HepG2 (cell line): Measurements from ENCODE around the gene LBX2. TPM values are rescaled to one million over a fixed set of nuclear protein-coding genes. Genes with fewer than 3 reads are reported as not detected.

ENCODE experiments used
- CSRNP1 ChIP-seq: sonication (generic); formaldehyde crosslinking; IDR thresholded peaks from 2 replicates; pipeline ENCODE4 v1.8.1; 2023; ENCODE audit warnings: mild to moderate bottlenecking, missing genetic modification reagents
- FOXP1 ChIP-seq, 2 experiments: fragments of 450-650 bp in 1 of 2; IDR thresholded peaks; 2 replicates each; pipeline ENCODE4 v1.6.1; 2017 to 2018; ENCODE audit warnings: antibody characterized with exemption in 1 of 2
- ISX ChIP-seq: sonication (generic); formaldehyde crosslinking; conservative IDR thresholded peaks from 2 replicates; pipeline ENCODE4 v1.5.0; 2020; ENCODE audit warnings: missing genetic modification reagents
- MED13 ChIP-seq: sonication (generic); formaldehyde crosslinking; IDR thresholded peaks from 2 replicates; pipeline ENCODE4 v1.5.0; 2020; ENCODE audit warnings: missing genetic modification reagents
- MYC ChIP-seq: sonication (generic); formaldehyde crosslinking; IDR thresholded peaks from 2 replicates; pipeline ENCODE4 v1.9.0; 2021; ENCODE audit warnings: missing genetic modification reagents, borderline replicate concordance
- MYPOP ChIP-seq: sonication (generic); formaldehyde crosslinking; IDR thresholded peaks from 2 replicates; pipeline ENCODE4 v1.8.1; 2023; ENCODE audit warnings: mild to moderate bottlenecking, moderate library complexity, missing genetic modification reagents
- NFIB ChIP-seq: sonication (generic); formaldehyde crosslinking; IDR thresholded peaks from 2 replicates; pipeline ENCODE4 v1.9.0; 2021; ENCODE audit warnings: missing genetic modification reagents, mild to moderate bottlenecking, borderline replicate concordance
- RAD51 ChIP-seq: fragments of 450-650 bp; IDR thresholded peaks from 2 replicates; pipeline ENCODE4 v1.6.1; 2016; ENCODE audit warnings: borderline replicate concordance
- SAFB2 ChIP-seq: sonication (generic); formaldehyde crosslinking; IDR thresholded peaks from 2 replicates; pipeline ENCODE4 v1.5.1; 2020; ENCODE audit warnings: missing genetic modification reagents, low read depth, mild to moderate bottlenecking, borderline replicate concordance
- SNAPC2 ChIP-seq: sonication (generic); formaldehyde crosslinking; IDR thresholded peaks from 2 replicates; pipeline ENCODE4 v1.8.1; 2022; ENCODE audit warnings: mild to moderate bottlenecking, missing genetic modification reagents
- ZNF382 ChIP-seq: sonication (generic); formaldehyde crosslinking; IDR thresholded peaks from 2 replicates; pipeline ENCODE4 v1.5.0; 2020; ENCODE audit warnings: missing genetic modification reagents, mild to moderate bottlenecking, borderline replicate concordance
- ZNF644 ChIP-seq: IDR thresholded peaks from 2 replicates; pipeline ENCODE4 v1.6.1; 2016; ENCODE audit warnings: low read depth
- ZNF782 ChIP-seq: sonication (generic); formaldehyde crosslinking; IDR thresholded peaks from 2 replicates; pipeline ENCODE4 v1.4.0; 2020; ENCODE audit warnings: missing genetic modification reagents, mild to moderate bottlenecking, borderline replicate concordance
- polyA plus RNA-seq, 8 experiments: library from polyadenylated mRNA; depleted of rRNA in 3 of 8; stranded (reverse) in 7 of 8; unstranded in 1 of 8; fragments of >200 nt; fragmentation: Illumina TruSeq in 4 of 8; extraction: Trizol in 4 of 8; gene quantifications; 2 replicates each; pipeline versions ENCODE4 v1.2.1 to v1.2.3, GENCODE V29; 2011 to 2016; ENCODE audit warnings: low read depth in 4 of 8, missing spikeins in 1 of 8, mixed read lengths in 1 of 8; ENCODE audit not compliant: insufficient read depth in 1 of 8
- total RNA-seq, 5 experiments: library from RNA; depleted of rRNA; stranded (reverse); fragments of >200 nt; fragmentation: Illumina TruSeq; extraction: Trizol; gene quantifications; 2 replicates each; pipeline ENCODE4 v1.2.3, GENCODE V29; 2016; ENCODE audit warnings: low read depth in 1 of 5

LBX2 gene
- total and polyA plus RNA-seq, 2 of the 13 experiments (the other 11 are each of a cell fraction or from before 2014, with no cell fraction given) = 6.4 to 8.1 TPM

GRCh38 chr2:74464406-74464805 lies 35.0 kb downstream of the LBX2 start (continued):
- TF ChIP-seq CSRNP1 (CRISPR knock-in tag) (peak; percentile 38; the same call in 1 of the 2 replicates), MED13 (CRISPR knock-in tag) (0 out of 2 replicates have a peak, but pooled peaks have one; percentile 9), ZNF644 (no peak), MYPOP (CRISPR knock-in tag) (0 out of 2 replicates have a peak, but pooled peaks have one; percentile 33), MYC (no peak), RAD51 (no peak), ZNF382 (CRISPR knock-in tag) (no peak), SAFB2 (CRISPR knock-in tag) (no peak), FOXP1 (IDR thresholded peaks at IDR 0.05) (no peak), FOXP1 (CRISPR knock-in tag; IDR thresholded peaks at IDR 0.05) (no peak), NFIB (0 out of 2 replicates have a peak, but pooled peaks have one; percentile 76), SNAPC2 (CRISPR knock-in tag) (peak; percentile 66; the same call in 1 of the 2 replicates), ISX (CRISPR knock-in tag) (no peak), ZNF782 (no peak)
